Left ventricle myocardium inferior (tissue), 1 donor: Measurements from ENCODE around the gene BNC2. TPM values are rescaled to one million over a fixed set of nuclear protein-coding genes. Genes with fewer than 3 reads are reported as not detected.

Experiments
- DNase-seq: peaks from one replicate; pipeline ENCODE4 v3.0.0-alpha.2; 2020
- H3K27ac ChIP-seq: fragments of 200-600 bp; replicated peaks from 2 replicates; pipeline ENCODE4 v1.8.0; 2021
- H3K27me3 ChIP-seq: fragments of 200-600 bp; 2 replicates; pipeline ENCODE4 v1.8.0; 2021; ENCODE audit warnings: low read depth
- H3K36me3 ChIP-seq: fragments of 200-600 bp; 2 replicates; pipeline ENCODE4 v1.8.0; 2021
- H3K4me1 ChIP-seq: fragments of 200-600 bp; 2 replicates; pipeline ENCODE4 v1.8.0; 2021
- H3K4me3 ChIP-seq: fragments of 200-600 bp; 2 replicates; pipeline ENCODE4 v1.8.0; 2021; ENCODE audit warnings: mild to moderate bottlenecking, moderate library complexity
- H3K9me3 ChIP-seq: fragments of 200-600 bp; replicated peaks from 2 replicates; pipeline ENCODE4 v1.8.0; 2021
- CTCF ChIP-seq: fragments of 200-600 bp; IDR thresholded peaks from 2 replicates; pipeline ENCODE4 v1.8.0; 2021; ENCODE audit warnings: antibody characterized with exemption, mild to moderate bottlenecking, borderline replicate concordance
- intact Hi-C: fragments of 100-400 bp; cut with micrococcal nuclease; formaldehyde crosslinking; loops from one replicate; pipeline ENCODE4 v1.11.0; 2022
- total RNA-seq: library from RNA; stranded (reverse); fragmentation: NEBNext Ultra II Directional; extraction: Animal tissue kit (Norgen Biotek cat#: 25700); gene quantifications from one replicate; pipeline ENCODE4 v1.2.1, GENCODE V29; 2021
- donor health status: DM: no; HTN: yes; CAD: no; lungs with severe emphysema.

BNC2 gene
- total RNA-seq, 1 donor from 2014 or later, result 3.5 TPM

- Histone ChIP-seq H3K27ac (no peak overlapping the region), H3K27me3 (peaks cover 11% of the 10 kb centered on the region), H3K36me3 (no peaks in the 10 kb centered on the region), H3K9me3 (no peaks in the 10 kb centered on the region), H3K4me3 (no peak overlapping the region), H3K4me1 (no peaks in the 10 kb centered on the region)
- DNase-seq, result no peak
- intact Hi-C loops, result no loop called here
- TF ChIP-seq CTCF, result no peak
Measured at GRCh38 chr9:16676519-16676918, 194.0 kb downstream of the BNC2 start.

- no peak overlapping the region for H3K4me3 ChIP-seq
- TF ChIP-seq CTCF, result no peak
- no peaks in the 10 kb centered on the region for H3K36me3 ChIP-seq
- no peaks in the 10 kb centered on the region for H3K4me1 ChIP-seq
- DNase-seq, result no peak
- intact Hi-C loops, result no loop called here
- H3K9me3 ChIP-seq, result no peaks in the 10 kb centered on the region
- no peak overlapping the region for H3K27ac ChIP-seq
- peaks cover 5% of the 10 kb centered on the region for H3K27me3 ChIP-seq
Measured at GRCh38 chr9:16675131-16675530, 195.3 kb downstream of the BNC2 start.

- DNase-seq, result no peak
- Histone ChIP-seq H3K4me3 (no peak overlapping the region), H3K4me1 (no peaks in the 10 kb centered on the region), H3K36me3 (no peaks in the 10 kb centered on the region), H3K27ac (no peak overlapping the region), H3K9me3 (no peaks in the 10 kb centered on the region), H3K27me3 (peaks cover 5% of the 10 kb centered on the region)
- no peak for TF ChIP-seq CTCF
- intact Hi-C loops, result no loop called here
Measured at GRCh38 chr9:16673171-16673570, 197.3 kb downstream of the BNC2 start.

GRCh38 chr9:16672501-16672900 is 198.0 kb downstream of the BNC2 start:
- intact Hi-C loops, result no loop called here
- no peaks in the 10 kb centered on the region for H3K4me1 ChIP-seq
- peaks cover 5% of the 10 kb centered on the region for H3K27me3 ChIP-seq
- no peak overlapping the region for H3K27ac ChIP-seq
- H3K9me3 ChIP-seq, result no peaks in the 10 kb centered on the region
- no peak overlapping the region for H3K4me3 ChIP-seq
- no peak for TF ChIP-seq CTCF
- no peak for DNase-seq
- H3K36me3 ChIP-seq, result no peaks in the 10 kb centered on the region

GRCh38 chr9:16671591-16672137 is 198.8 kb downstream of the BNC2 start:
- Histone ChIP-seq H3K36me3 (no peaks in the 10 kb centered on the region), H3K4me3 (no peak overlapping the region), H3K27me3 (no peaks in the 10 kb centered on the region), H3K9me3 (no peaks in the 10 kb centered on the region), H3K27ac (no peak overlapping the region), H3K4me1 (no peaks in the 10 kb centered on the region)
- no peak for TF ChIP-seq CTCF
- DNase-seq, result no peak
- intact Hi-C loops, result no loop called here

GRCh38 chr9:16670791-16671190 is 199.7 kb downstream of the BNC2 start:
- H3K4me3 ChIP-seq, result no peak overlapping the region
- no peak for TF ChIP-seq CTCF
- no peaks in the 10 kb centered on the region for H3K36me3 ChIP-seq
- H3K9me3 ChIP-seq, result no peaks in the 10 kb centered on the region
- no peak for DNase-seq
- no peaks in the 10 kb centered on the region for H3K4me1 ChIP-seq
- intact Hi-C loops, result no loop called here
- no peaks in the 10 kb centered on the region for H3K27me3 ChIP-seq
- H3K27ac ChIP-seq, result no peak overlapping the region
